ENCODE results near the gene MMEL1. TPM values are rescaled to one million over a fixed set of nuclear protein-coding genes. Genes with fewer than 3 reads are reported as not detected.

The MMEL1 gene
- total RNA-seq, 6 experiments from 2014 or later: 1.2 to 2.0 TPM; not detected in 4

GRCh38 chr1:2625311-2625710, 7.5 kb downstream of the MMEL1 start:
- DNase-seq (no peak), ATAC-seq (no peak)
- H3K9me3 ChIP-seq: no peaks in the 10 kb centered on the region
- WGBS (ENCODE audit: insufficient coverage, low coverage, low lambda C conversion rate, missing lambda C conversion rate): 79% methylated on average over 9 of the region's 10 CpGs
- H3K27me3 ChIP-seq: no peaks in the 10 kb centered on the region
- intact Hi-C loops (cut with DNase I): no loop called here
- H3K36me3 ChIP-seq: no peaks in the 10 kb centered on the region
- no peak overlapping the region for H3K4me3 ChIP-seq
- TF ChIP-seq CTCF (IDR thresholded peaks at IDR 0.05) (no peak), POLR2A (IDR thresholded peaks at IDR 0.05) (no peak)
- no peak overlapping the region for H3K27ac ChIP-seq
- no peaks in the 10 kb centered on the region for H3K4me1 ChIP-seq

- intact Hi-C loops (cut with DNase I): no loop called here
- no peak overlapping the region for H3K4me3 ChIP-seq
- no peak for ATAC-seq
- 78% methylated on average over 11 of the region's 13 CpGs for WGBS (ENCODE audit: insufficient coverage, low coverage, low lambda C conversion rate, missing lambda C conversion rate)
- DNase-seq: no peak
- no peaks in the 10 kb centered on the region for H3K4me1 ChIP-seq
- no peaks in the 10 kb centered on the region for H3K36me3 ChIP-seq
- TF ChIP-seq POLR2A (IDR thresholded peaks at IDR 0.05) (no peak), CTCF (IDR thresholded peaks at IDR 0.05) (no peak)
- no peaks in the 10 kb centered on the region for H3K9me3 ChIP-seq
- no peak overlapping the region for H3K27ac ChIP-seq
- no peaks in the 10 kb centered on the region for H3K27me3 ChIP-seq
Measured at GRCh38 chr1:2624735-2625300, 8.0 kb downstream of the MMEL1 start.

- TF ChIP-seq POLR2A (IDR thresholded peaks at IDR 0.05) (no peak), CTCF (IDR thresholded peaks at IDR 0.05) (no peak)
- H3K9me3 ChIP-seq: no peaks in the 10 kb centered on the region
- no peaks in the 10 kb centered on the region for H3K27me3 ChIP-seq
- ATAC-seq (no peak), DNase-seq (no peak)
- no peak overlapping the region for H3K27ac ChIP-seq
- no peak overlapping the region for H3K4me3 ChIP-seq
- intact Hi-C loops (cut with DNase I): no loop called here
- no peaks in the 10 kb centered on the region for H3K36me3 ChIP-seq
- 66% methylated on average over 6 of the region's 12 CpGs for WGBS (ENCODE audit: insufficient coverage, low coverage, low lambda C conversion rate, missing lambda C conversion rate)
- no peaks in the 10 kb centered on the region for H3K4me1 ChIP-seq
Measured at GRCh38 chr1:2623571-2624337, 9.1 kb downstream of the MMEL1 start.

- ATAC-seq (no peak), DNase-seq (no peak)
- TF ChIP-seq CTCF (IDR thresholded peaks at IDR 0.05) (no peak), POLR2A (IDR thresholded peaks at IDR 0.05) (no peak)
- Histone ChIP-seq H3K4me1 (no peaks in the 10 kb centered on the region), H3K27ac (no peak overlapping the region), H3K4me3 (no peak overlapping the region), H3K36me3 (no peaks in the 10 kb centered on the region), H3K27me3 (no peaks in the 10 kb centered on the region), H3K9me3 (no peaks in the 10 kb centered on the region)
- WGBS (ENCODE audit: insufficient coverage, low coverage, low lambda C conversion rate, missing lambda C conversion rate): 5% methylated on average over 1 of the region's 1 CpG
- intact Hi-C loops (cut with DNase I): no loop called here
Measured at GRCh38 chr1:2617971-2618470, 14.8 kb downstream of the MMEL1 start.

Measured in right lobe of liver (tissue), 6 donors.